CD14-positive monocyte (primary cell): Measurements from ENCODE around the gene EVX2. TPM values are rescaled to one million over a fixed set of nuclear protein-coding genes. Genes with fewer than 3 reads are reported as not detected.

Source experiments
- DNase-seq, 3 donors: peaks; one replicate each; pipeline ENCODE4 v3.0.0-alpha.2; 2011 to 2022
- H2AFZ ChIP-seq: 2 replicates; pipeline ENCODE4 v1.6.0; 2012; ENCODE audit warnings: mild to moderate bottlenecking, low read depth, low read length, inconsistent platforms; ENCODE audit not compliant: insufficient read depth, poor library complexity, severe bottlenecking
- H3K27ac ChIP-seq, 2 donors: 1 replicate in 1 of 2; 2 replicates in 1 of 2; pipeline ENCODE4 v1.5.1; 2012 to 2013; ENCODE audit warnings: low read length in 2 of 2, control low read depth in 1 of 2, inconsistent platforms in 1 of 2, low read depth in 1 of 2, mild to moderate bottlenecking in 1 of 2
- H3K27me3 ChIP-seq, 2 donors: one replicate each; pipeline versions ENCODE4 v1.6.0 to v1.6.1; 2011 to 2013; ENCODE audit warnings: low read length in 2 of 2; ENCODE audit not compliant: control insufficient read depth in 2 of 2, insufficient read depth in 2 of 2
- H3K36me3 ChIP-seq, 2 donors: replicated peaks in 1 of 2; 1 replicate in 1 of 2; 2 replicates in 1 of 2; pipeline versions ENCODE4 v1.5.1 to v1.6.1; 2012 to 2013; ENCODE audit warnings: low read length in 2 of 2, control low read depth in 1 of 2, inconsistent platforms in 1 of 2, mild to moderate bottlenecking in 1 of 2; ENCODE audit not compliant: insufficient read depth in 2 of 2, control insufficient read depth in 1 of 2
- H3K4me1 ChIP-seq, 2 donors: 1 replicate in 1 of 2; 2 replicates in 1 of 2; pipeline versions ENCODE4 v1.5.1 to v1.6.1; 2012 to 2013; ENCODE audit warnings: low read length in 2 of 2, control low read depth in 1 of 2, inconsistent platforms in 1 of 2, mild to moderate bottlenecking in 1 of 2, moderate library complexity in 1 of 2; ENCODE audit not compliant: insufficient read depth in 2 of 2, control insufficient read depth in 1 of 2
- H3K4me2 ChIP-seq: replicated peaks from 2 replicates; pipeline ENCODE3; 2012; ENCODE audit warnings: low read length, moderate library complexity, mild to moderate bottlenecking; ENCODE audit not compliant: poor library complexity, severe bottlenecking; ENCODE audit errors: extremely low read depth
- H3K4me3 ChIP-seq, 3 experiments: fragments of 200-600 bp in 1 of 3; sonication (generic) in 1 of 3; replicated peaks in 1 of 3; 1 replicate in 2 of 3; 2 replicates in 1 of 3; pipeline ENCODE4 v1.5.1; 2011 to 2013; ENCODE audit warnings: low read length in 3 of 3, mild to moderate bottlenecking in 3 of 3, control low read depth in 2 of 3, low read depth in 2 of 3, inconsistent platforms in 1 of 3, moderate library complexity in 1 of 3
- H3K79me2 ChIP-seq: 2 replicates; pipeline ENCODE4 v1.6.0; 2012; ENCODE audit warnings: mild to moderate bottlenecking, control low read depth, inconsistent platforms, low read length, moderate library complexity; ENCODE audit not compliant: insufficient read depth
- H3K9ac ChIP-seq: 2 replicates; pipeline ENCODE4 v1.6.0; 2017; ENCODE audit warnings: low read length, mild to moderate bottlenecking; ENCODE audit not compliant: insufficient read depth, poor library complexity, severe bottlenecking
- H3K9me3 ChIP-seq, 2 donors: replicated peaks in 1 of 2; 1 replicate in 1 of 2; 2 replicates in 1 of 2; pipeline versions ENCODE4 v1.5.1 to v1.6.1; 2012 to 2013; ENCODE audit warnings: low read length in 2 of 2, control low read depth in 1 of 2; ENCODE audit not compliant: control insufficient read depth in 1 of 2, insufficient read depth in 1 of 2
- H4K20me1 ChIP-seq: 2 replicates; pipeline ENCODE4 v1.6.0; 2012; ENCODE audit warnings: mild to moderate bottlenecking, low read length, control low read depth, moderate library complexity; ENCODE audit not compliant: insufficient read depth
- H3K27ac Mint-ChIP-seq, 7 donors: one replicate each; pipeline ENCODE4 v1.8.0; 2020; ENCODE audit warnings: mild to moderate bottlenecking in 7 of 7, mixed read lengths in 7 of 7, moderate library complexity in 6 of 7, inconsistent platforms in 2 of 7
- H3K27me3 Mint-ChIP-seq, 3 donors: one replicate each; pipeline ENCODE4 v1.8.0; 2021 to 2022; ENCODE audit warnings: low read depth in 3 of 3, mild to moderate bottlenecking in 3 of 3, mixed read lengths in 3 of 3, moderate library complexity in 3 of 3, inconsistent platforms in 1 of 3
- H3K36me3 Mint-ChIP-seq, 2 donors: one replicate each; pipeline ENCODE4 v1.8.0; 2020; ENCODE audit warnings: mixed read lengths in 2 of 2, inconsistent platforms in 1 of 2, mild to moderate bottlenecking in 1 of 2
- H3K4me1 Mint-ChIP-seq: one replicate; pipeline ENCODE4 v1.8.0; 2020; ENCODE audit warnings: mild to moderate bottlenecking, mixed read lengths
- H3K4me3 Mint-ChIP-seq, 2 donors: one replicate each; pipeline ENCODE4 v1.8.0; 2020; ENCODE audit warnings: mild to moderate bottlenecking in 2 of 2, mixed read lengths in 2 of 2, moderate library complexity in 1 of 2
- H3K9me3 Mint-ChIP-seq, 7 donors: one replicate each; pipeline ENCODE4 v1.8.0; 2020 to 2022; ENCODE audit warnings: mixed read lengths in 7 of 7, mild to moderate bottlenecking in 6 of 7, moderate library complexity in 6 of 7, inconsistent platforms in 2 of 7
- CTCF ChIP-seq: fragments of 200-600 bp; IDR thresholded peaks from one replicate; pipeline ENCODE4 v1.8.0; 2022; ENCODE audit warnings: antibody characterized with exemption, mild to moderate bottlenecking
- WGBS: methylation state at CpG from one replicate; pipeline ENCODE4 v1.1.5; 2013; ENCODE audit warnings: missing lambda C conversion rate; ENCODE audit not compliant: insufficient coverage; 5-methylcytosine and 5-hydroxymethylcytosine counted together
- intact Hi-C, 2 donors: fragments of 100-400 bp; cut with micrococcal nuclease; formaldehyde crosslinking; loops; one replicate each; pipeline versions ENCODE4 v1.15.0 to v1.15.1; 2023
- polyA plus RNA-seq, 3 donors: library from polyadenylated mRNA; depleted of rRNA in 1 of 3; unstranded in 2 of 3; stranded (reverse) in 1 of 3; fragments of 300-500 nt in 2 of 3; fragments of >200 nt in 1 of 3; fragmentation: Illumina TruSeq in 2 of 3; gene quantifications; 1 replicate in 2 of 3; 2 replicates in 1 of 3; pipeline ENCODE4 v1.2.3, GENCODE V29; 2012 to 2021

Gene EVX2
- polyA plus RNA-seq, 3 donors: not detected

DNA sequence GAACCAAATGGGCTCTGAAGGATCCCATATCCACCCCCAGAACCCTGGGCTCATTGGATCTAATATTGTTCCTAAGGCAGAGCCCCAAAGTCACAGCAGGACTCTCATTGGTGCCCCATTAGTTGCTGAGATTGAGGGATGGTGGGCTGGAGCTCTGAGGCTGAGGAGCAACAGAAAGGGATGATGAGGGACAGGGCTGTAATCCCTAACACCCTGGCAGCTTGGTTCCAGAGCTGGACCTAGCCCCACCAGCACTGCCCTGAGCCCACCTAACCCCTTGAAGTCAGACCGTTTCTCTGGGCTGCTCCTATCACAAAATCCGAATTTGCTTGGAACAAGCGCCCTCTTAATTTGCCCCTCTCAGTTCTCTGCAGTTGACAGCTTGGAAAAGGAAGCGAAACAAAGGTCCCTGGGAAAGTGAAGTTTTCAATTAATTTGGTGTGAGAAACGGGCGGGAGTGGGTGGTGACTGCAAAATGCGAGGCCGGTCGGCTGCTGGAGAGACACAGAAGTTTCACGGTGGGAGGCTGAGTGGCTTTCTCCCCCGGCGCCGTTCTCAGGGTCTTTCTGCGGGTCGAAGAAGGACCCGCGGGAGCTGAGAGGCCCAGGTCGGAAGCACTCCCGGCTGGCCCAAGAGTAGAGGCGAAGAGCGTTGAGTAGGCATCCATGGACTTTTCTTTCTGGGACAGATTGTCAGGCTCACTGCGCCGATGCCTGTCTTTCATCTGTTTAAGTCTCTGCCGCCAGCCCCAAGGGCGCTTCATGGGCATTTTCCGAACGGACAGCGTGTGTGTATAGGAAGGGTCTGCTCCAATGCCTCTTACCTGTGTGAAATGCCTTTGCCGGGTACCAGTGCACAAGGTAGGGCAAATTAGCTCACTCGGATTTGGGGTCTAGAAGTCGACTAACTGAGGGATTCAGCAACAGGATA lies 7.8 kb upstream of the EVX2 start:
- peaks cover 17 to 24% of the 10 kb centered on the region in 2 donors for H3K4me1 ChIP-seq
- Mint-ChIP-seq H3K27ac (peak overlapping the region in 1 of 7 donors; percentile 57), H3K36me3 (peaks cover 0 to 19% of the 10 kb centered on the region in 2 donors), H3K9me3 (peaks cover 0 to 42% (median 25%) of the 10 kb centered on the region in 7 donors), H3K27me3 (peaks cover 92 to 97% (median 95%) of the 10 kb centered on the region in 3 donors), H3K4me3 (peak overlapping the region in 1 of 2 donors; percentile 98), H3K4me1 (peaks cover 27% of the 10 kb centered on the region)
- H3K27me3 ChIP-seq: peaks cover 91 to 94% of the 10 kb centered on the region in 2 donors
- no peak overlapping the region for H3K4me3 ChIP-seq
- H3K27ac ChIP-seq: no peak overlapping the region
- no peak for DNase-seq
- H3K4me2 ChIP-seq: peak overlapping the region; percentile 2
- no peak overlapping the region for H3K9ac ChIP-seq
- no peak for TF ChIP-seq CTCF
- peaks cover 0 to 81% of the 10 kb centered on the region in 2 donors for H3K9me3 ChIP-seq
- H2AFZ ChIP-seq: no peak overlapping the region
- intact Hi-C loops: loop anchor here (10.0 kb wide), 2 partner anchors 407 to 1757 kb away; partner anchors contain the start of gene SP9 (in 1 of the 2)
- H3K79me2 ChIP-seq: no peaks in the 10 kb centered on the region
- H3K36me3 ChIP-seq: no peaks in the 10 kb centered on the region
- H4K20me1 ChIP-seq: no peaks in the 10 kb centered on the region
- WGBS: 4% methylated on average over 29 of the region's 31 CpGs

- no peak overlapping the region for H3K27ac ChIP-seq
- no peak overlapping the region for H3K4me3 ChIP-seq
- peaks cover 0 to 84% of the 10 kb centered on the region in 2 donors for H3K9me3 ChIP-seq
- Mint-ChIP-seq H3K27ac (no peak overlapping the region), H3K4me1 (peaks cover 26% of the 10 kb centered on the region), H3K9me3 (peaks cover 0 to 43% (median 28%) of the 10 kb centered on the region in 7 donors), H3K36me3 (peaks cover 0 to 19% of the 10 kb centered on the region in 2 donors), H3K4me3 (peak overlapping the region in 1 of 2 donors; percentile 98), H3K27me3 (peaks cover 93 to 98% (median 95%) of the 10 kb centered on the region in 3 donors)
- no peak overlapping the region for H2AFZ ChIP-seq
- H3K4me1 ChIP-seq: peaks cover 14 to 22% of the 10 kb centered on the region in 2 donors
- H3K9ac ChIP-seq: no peak overlapping the region
- no peaks in the 10 kb centered on the region for H3K36me3 ChIP-seq
- H3K27me3 ChIP-seq: peaks cover 91 to 94% of the 10 kb centered on the region in 2 donors
- H4K20me1 ChIP-seq: no peaks in the 10 kb centered on the region
- intact Hi-C loops: loop anchor here (10.0 kb wide), 2 partner anchors 406 to 1756 kb away; partner anchors contain the start of gene SP9 (in 1 of the 2)
- no peak for TF ChIP-seq CTCF
- no peaks in the 10 kb centered on the region for H3K79me2 ChIP-seq
- no peak overlapping the region for H3K4me2 ChIP-seq
- no peak for DNase-seq
- WGBS: 63% methylated on average over 1 of the region's 5 CpGs
Measured at GRCh38 chr2:176090862-176091261, 7.1 kb upstream of the EVX2 start.
